HG03097 (cell line): ENCODE data around the gene RBM15B.
"Not testable (repeated sequence)": the region's sequence is repeated elsewhere in the genome, so short reads cannot be mapped to it uniquely, and the experiment has no call there.

Experiments
- ATAC-seq: cut with Tn5 transposase; IDR thresholded peaks from one replicate; pipeline ENCODE4 v1.9.1; 2021; ENCODE audit not compliant: unreplicated experiment, low FRiP score

The RBM15B gene

GRCh38 chr3:51378726-51379125, 12.4 kb upstream of the RBM15B start:
- ATAC-seq = no peak

DNA sequence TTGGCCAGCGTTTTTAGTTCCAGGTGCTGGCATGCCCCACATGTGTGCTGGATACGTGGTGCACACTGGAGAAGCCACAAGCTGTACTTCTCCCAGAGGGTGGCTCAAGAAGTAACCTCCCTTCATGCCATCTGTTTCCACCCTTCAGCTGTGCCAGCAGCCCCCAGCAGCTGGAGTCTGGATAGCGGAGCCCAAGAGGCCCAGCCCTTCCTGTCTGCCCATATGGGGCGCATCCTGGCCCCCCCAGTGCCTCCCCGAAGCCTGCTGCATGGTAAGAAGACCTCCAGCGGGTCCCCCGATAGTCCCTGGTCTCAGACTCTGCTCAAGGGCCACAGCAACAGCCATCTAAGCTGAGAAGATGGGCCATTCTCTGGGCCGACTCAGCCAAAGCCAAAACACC, 11.8 kb upstream of the RBM15B start:
- no peak for ATAC-seq

DNA sequence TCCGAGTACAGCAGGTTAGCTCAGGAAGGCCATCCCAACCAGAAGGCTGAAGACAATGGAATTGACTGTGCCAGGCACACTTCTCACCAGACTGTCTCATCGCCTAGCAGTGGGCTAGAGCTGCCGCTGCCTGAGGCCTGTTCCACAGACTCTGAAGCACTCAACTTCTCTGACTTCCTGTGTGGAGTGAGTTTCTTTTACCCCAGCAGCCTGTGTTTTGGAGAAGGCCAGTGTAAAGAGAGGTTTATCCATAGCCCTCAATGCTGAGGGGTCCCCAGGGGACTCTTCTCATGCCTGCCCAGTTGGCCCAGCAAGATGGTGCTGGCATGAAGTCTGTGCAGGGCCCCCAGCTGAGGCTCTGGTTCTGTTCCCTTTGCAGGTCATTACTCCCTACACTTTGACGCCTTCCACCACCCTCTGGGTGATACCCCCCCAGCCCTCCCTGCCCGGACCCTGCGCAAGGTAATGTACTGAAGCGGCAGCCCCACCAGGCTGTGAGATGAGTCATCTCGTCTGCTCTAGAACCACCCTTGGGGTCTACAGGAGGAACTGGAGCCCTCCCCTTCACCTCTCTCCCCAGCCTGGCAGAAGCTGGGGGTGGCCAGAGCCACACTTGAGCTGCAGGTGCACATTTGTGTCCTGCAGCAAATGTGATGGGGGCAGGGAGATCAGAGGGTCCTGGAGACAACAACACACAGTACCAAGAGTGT, 11.2 kb upstream of the RBM15B start:
- no peak for ATAC-seq

DNA sequence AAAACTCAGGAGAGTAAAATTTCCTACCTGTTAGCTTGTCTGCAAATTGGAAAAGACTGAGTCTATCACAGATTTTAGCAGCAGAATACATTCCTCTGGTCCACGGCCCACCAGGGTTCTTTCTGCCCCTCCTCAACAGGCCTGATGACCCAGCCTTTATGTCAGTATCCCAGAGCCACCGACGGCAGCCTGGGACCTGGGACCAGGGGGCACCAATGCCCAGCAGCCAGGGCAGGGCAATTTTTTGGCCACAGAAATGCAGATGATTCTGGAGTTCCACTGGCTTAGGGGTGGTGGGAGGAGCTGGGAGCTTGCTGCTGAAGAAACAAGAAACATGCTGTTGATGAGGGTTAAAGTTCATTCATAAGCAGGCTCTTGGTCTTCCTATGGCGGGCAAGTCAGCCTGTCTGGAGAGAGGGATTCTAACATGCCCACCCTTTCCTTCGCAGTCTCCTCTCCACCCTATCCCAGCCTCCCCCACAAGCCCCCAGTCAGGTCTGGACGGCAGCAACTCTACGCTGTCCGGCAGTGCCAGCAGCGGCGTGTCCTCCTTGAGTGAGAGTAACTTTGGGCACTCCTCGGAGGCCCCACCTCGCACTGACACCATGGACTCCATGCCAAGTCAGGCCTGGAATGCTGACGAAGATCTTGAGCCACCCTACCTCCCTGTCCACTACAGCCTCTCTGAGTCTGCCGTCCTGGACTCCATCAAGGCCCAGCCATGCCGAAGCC, 10.3 kb upstream of the RBM15B start:
- no peak for ATAC-seq

- no peak for ATAC-seq
Observed at GRCh38 chr3:51381333-51381705, 9.8 kb upstream of the RBM15B start.

DNA sequence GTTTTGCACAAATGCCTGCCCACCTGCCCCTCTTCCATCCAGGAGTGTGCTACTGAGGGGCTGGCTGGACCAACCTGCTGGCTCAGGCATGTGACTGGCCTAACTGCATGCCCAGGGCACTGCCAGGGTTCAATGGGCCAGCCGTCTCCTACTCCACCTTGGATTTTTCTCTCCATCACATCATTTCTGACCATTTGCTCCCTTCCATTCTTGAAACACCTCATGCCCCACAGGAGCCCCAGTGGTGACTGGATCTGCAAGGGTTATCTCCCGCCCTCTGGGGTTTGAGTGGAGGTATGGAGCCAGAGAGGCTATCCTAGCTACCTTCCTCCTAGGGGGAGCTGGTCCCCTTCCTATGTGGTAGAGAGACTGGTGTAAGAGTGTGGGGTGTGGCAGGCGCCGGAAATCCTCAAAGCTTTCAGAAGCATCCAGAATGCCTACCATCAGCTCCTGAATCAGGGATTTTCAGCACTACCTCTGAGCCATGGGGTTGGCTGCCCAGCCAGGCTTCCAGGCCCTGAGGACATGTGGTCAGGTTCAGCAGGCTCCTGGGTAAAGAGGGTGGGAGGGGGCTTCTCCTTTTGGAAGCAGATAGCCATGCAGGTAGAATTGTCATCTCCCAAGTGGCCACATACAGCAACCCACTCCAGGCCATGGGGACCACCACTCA, 8.9 kb upstream of the RBM15B start:
- ATAC-seq = no peak

- no peak for ATAC-seq
Observed at GRCh38 chr3:51382947-51383578, 8.0 kb upstream of the RBM15B start.

DNA sequence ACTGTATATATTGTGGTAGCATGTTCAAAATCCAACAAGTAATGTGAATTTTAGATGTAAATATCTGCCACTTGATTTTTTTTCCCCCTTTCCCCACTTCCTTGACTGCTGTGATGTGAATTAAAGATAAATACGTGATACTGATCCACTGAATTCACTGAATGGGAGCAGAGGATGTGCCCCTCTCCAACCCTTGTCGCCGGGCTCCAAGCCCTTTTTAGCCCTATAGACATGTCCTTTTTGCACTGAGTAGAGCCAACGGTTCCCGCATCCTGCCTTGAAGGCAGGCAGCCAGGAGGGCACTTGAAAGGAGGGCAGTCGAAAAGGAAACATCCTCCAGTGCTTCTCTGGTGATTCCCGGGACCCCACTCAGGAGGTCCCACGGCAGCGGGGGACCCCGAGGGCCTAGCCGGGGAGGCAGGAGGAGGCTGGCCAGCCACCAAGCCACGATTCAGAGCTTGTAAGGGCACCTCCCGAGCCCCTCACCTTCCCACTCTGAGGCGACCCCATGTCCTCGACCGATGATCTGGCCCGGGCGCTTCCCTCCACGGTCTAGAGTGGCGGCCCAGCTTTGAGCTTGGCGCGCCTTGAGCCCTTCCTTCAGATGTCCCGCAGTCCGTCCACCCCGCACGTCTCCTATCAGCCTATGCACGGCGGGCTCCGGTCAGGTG, 6.9 kb upstream of the RBM15B start:
- ATAC-seq = peak; percentile 14

DNA sequence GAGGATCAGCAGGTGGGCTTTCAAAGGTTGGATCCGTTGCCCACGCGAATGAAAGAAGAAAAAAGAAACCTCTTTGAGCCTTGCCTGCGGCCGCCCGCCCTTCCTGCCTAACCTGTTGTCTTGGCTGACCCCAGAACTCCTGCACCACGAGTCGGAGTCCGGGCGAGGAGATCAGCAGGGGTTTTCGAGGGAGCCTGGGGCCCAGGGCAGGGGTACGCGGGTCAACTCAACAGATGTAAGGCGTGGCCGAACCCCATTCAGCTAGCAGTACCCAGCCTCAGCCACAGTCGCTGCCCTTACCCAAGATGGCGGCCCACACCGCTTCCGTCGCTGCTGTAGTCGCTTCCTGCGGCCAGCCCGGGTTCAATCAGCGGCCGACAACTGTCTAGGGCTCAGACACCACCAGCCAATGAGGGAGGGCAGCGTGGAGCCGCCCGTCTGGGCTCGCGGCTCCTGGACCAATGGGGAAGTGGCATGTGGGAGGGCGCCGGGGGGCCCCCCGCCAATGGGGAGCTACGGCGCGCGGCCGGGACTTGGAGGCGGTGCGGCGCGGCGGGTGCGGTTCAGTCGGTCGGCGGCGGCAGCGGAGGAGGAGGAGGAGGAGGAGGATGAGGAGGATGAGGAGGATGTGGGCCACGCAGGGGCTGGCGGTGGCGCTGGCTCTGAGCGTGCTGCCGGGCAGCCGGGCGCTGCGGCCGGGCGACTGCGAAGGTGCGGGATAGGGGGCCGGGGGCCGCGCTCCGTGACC, 6.2 kb upstream of the RBM15B start, which contains the start of gene MANF:
MANF (plus strand) TSS at position 566 of the 748 bp plus-strand sequence; CDS start at position 618, 52 bp downstream.
- peak; percentile 91 for ATAC-seq

DNA sequence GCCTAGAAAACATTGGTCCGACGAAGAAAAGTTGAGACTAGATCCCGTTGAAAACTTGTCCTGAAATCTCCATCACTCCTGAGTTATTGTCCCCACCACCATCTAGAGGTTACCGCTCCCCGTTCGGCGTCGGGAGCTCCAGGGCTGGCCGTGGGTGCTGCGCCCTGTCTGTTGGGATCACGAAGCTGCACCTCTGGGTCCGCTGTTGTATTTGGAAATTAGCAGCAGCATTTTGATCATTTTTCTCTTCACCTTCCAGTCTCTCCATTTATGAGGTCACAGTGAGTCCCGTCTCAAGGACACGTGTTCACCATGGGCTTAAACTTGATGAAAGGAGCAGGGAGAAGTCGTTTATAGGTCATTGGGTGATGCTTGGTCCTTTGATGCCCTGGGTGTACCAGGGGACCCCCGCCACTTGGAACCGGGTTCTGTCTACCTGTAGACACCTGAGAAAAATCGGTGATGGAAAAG, 5.4 kb upstream of the RBM15B start:
- no peak for ATAC-seq

DNA sequence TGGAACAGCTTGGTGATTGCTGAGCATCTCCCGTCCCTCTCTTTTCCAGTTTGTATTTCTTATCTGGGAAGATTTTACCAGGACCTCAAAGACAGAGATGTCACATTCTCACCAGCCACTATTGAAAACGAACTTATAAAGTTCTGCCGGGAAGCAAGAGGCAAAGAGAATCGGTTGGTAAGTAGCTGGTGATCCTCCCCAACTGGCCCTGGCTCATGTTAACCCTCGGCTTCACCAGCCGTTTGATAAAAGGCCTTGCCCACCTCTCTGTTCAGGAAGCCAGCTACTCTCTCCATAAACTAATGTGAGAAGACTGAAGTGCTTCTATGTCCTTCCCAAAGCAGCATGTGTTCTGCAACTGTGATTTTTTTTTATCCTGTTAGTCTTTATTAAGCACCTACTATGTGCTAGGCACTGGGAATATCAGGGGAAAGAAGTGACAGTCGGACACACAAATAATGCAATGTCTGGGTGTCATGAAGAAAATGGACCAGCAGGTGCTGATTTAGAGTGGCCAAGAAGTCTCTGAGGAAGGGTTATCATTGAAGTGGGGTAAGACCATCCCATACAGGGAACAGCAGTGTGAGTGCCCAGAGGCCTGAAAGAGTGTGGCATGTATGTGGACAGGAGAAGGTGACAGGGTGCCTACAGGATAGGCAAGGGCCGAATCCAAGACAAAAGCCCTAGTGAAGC, 4.8 kb upstream of the RBM15B start:
- no peak for ATAC-seq

DNA sequence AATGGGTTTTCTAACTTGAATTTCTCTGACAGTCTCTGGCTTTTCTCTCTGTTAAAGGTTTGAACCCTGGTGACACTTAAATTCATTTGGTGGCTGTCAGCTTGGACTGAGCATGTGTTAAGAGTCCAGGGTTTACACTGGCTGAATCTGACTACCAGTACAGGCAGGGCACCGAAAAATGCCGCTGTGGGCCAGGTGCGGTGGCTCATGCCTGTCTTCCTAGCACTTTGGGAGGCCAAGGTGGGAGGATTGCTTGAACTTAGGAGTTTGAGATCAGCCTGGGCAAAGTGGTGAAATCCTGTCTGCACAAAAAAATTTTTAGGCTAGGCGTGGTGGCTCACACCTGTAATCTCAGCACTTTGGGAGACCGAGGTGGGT, 4.2 kb upstream of the RBM15B start:
- no peak for ATAC-seq

GRCh38 chr3:51387281-51387680, 3.8 kb upstream of the RBM15B start:
- ATAC-seq = not testable (repeated sequence)

- no peak for ATAC-seq
Observed at GRCh38 chr3:51388286-51389029, 2.6 kb upstream of the RBM15B start.

DNA sequence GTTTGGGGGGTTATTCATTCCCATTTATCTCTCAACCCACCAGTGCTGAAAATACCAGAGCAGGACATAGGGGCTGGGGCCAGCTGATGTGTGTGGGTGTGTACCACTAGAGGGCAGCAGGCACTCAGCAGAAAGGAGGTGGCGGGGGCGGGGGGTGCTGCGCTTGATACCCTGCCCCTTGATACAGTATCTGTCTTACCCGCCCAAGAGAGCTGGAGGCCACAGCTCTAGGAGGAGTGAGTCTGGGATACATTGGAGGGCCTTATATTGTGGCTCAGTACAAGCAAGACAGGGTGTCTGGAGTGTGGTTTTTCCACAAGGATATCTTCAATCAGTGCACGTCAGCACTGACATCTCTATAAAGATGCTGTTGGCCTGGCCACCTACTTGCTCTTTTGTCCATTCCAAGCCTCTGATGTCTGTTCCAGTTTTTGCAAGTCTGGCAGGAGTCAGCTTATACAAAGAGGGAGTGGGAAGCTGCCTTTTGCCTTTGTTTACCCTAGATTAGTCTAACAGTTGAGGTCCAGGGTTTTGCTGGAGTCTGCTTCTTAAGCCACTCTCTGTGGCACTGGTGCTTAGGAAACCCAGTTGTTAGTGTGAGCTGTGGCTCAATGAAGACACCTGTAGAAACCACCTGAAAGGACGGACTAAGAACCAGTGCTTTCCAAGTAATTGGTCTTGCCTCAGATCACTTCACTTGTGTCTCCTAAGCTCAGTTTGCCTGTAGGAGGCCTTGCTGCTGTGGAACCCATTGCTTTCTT, 1.5 kb upstream of the RBM15B start:
- no peak for ATAC-seq

DNA sequence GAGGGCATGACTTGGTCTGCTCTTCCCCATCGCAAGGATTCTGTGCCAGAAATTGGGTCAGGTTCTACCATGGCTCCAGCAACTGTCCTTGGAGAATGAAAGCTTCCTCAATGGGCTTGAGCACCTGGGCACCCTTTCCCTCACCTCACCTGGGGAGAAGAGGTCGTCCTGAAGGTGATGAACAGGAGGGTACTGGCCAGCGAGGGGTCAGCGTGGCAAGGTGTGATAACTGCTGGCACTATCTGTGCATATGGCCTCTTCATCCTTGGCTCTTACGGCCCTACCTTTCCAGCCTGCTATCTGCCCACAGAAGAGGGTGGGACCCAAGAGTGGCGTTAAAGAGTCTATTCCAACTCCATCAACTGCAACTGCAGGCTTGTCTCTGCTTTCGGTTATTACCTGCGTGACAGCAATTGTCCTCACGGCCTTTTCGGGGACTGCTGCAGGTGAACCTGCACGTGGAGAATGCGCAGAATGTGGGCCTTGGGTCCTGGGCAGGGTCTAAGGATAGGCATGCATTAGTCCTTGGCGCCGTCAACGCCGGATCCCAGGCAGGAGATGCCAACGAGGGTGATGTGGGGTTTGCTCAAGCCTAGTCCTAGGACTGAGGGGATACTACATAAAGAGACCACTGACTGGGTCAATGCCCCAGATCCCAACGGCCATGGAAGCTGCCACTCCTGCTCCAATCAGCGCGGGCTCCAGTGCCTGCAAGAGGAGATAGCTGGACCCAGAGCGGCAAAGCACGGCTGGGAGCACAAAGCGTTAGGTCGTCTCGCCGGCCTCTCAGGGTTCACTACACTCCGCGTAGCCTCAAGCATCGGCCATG, 625 bp upstream of the RBM15B start:
- ATAC-seq = no peak
